ENCODE measurements around the gene SNAP91. TPM values are rescaled to one million over a fixed set of nuclear protein-coding genes. Genes with fewer than 3 reads are reported as not detected.

SNAP91 gene
- total and polyA plus RNA-seq, 2 donors (not counting 3 experiments of a cell fraction or from before 2014, with no cell fraction given), result 1.3 to 1.5 TPM

DNA sequence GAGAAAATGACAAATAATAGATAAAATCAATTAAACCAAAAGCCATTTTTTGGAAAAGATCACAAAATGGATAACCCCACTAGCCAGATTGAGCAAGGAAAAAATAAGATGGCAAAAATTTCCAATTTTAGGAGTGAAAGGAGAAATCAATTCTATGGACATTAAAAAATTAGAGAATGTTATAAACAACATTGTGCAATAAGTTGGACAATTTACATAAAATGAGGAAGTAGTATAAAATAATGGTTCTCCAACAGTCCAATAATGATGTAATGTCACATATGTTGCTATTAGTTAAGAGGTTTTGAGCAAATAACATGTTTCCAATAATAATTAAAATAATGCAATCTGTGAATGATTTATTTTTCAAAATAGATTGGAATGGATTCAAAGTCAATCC is 3.1 kb upstream of the SNAP91 start:
- CTCF ChIA-PET, result no interaction called here

DNA sequence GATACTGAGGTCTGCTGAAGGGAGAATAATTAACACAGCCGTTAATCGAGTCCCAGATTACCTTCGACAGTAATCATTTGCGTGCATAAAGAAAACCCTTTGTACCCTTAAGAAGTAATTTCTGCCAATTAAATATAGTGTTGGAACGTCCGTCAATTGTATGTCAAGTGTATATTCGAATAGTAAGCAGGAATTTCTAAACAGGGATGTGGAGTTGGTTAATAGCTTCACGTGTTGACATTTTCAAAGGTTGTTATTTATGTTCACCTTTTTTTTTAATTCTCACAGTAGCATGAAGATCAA is 798 bp upstream of the SNAP91 start:
- H3K4me1 ChIP-seq (ENCODE audit: control insufficient read depth, extremely low read depth, insufficient read depth, low read length), result peaks cover 14% of the 10 kb centered on the region
- H3K27me3 ChIP-seq (ENCODE audit: control insufficient read depth in 2 of 2, insufficient read depth in 2 of 2, low read length in 2 of 2), result peaks cover 9 to 34% of the 10 kb centered on the region in 2 experiments
- intact Hi-C loops (cut with micrococcal nuclease), result loop anchor here (2.0 to 5.0 kb wide), 4 partner anchors 108 to 511 kb away; partner anchors contain the start of gene CYB5R4
- BruUV-seq (replicated peaks), result no TSS peak
- H3K4me3 ChIP-seq (replicated peaks in 1 of 3; ENCODE audit: insufficient read depth in 1 of 3, low read depth in 1 of 3, low read length in 3 of 3), result no peak overlapping the region
- ChIA-PET CTCF (interaction anchor here (1.2 to 2.5 kb wide), 4 partner anchors 11 to 150 kb away, joined by 3 to 16 read pairs (median 4); partner anchors contain the start of gene CYB5R4), POLR2A (no interaction called here)
- dilution Hi-C loops (cut with MboI; ENCODE audit: extremely low pct_ligation_motif_present, low sequenced_read_pairs), result no loop called here
- no peaks in the 10 kb centered on the region for H3K36me3 ChIP-seq (ENCODE audit: control insufficient read depth in 2 of 2, extremely low read depth in 1 of 2, insufficient read depth in 2 of 2, low read length in 2 of 2)
- H3K27ac ChIP-seq (ENCODE audit: insufficient read depth, low read depth, low read length), result no peak overlapping the region
- H2AFZ ChIP-seq (ENCODE audit: low read depth, low read length), result peak overlapping the region; percentile 94
- FAIRE-seq (peak; percentile 62), DNase-seq (ENCODE audit: low read depth, low spot score) (no peak)
- no peaks in the 10 kb centered on the region for H3K9me3 ChIP-seq (replicated peaks; ENCODE audit: control insufficient read depth, insufficient read depth, low read length)
- TF ChIP-seq, protein P1, sequence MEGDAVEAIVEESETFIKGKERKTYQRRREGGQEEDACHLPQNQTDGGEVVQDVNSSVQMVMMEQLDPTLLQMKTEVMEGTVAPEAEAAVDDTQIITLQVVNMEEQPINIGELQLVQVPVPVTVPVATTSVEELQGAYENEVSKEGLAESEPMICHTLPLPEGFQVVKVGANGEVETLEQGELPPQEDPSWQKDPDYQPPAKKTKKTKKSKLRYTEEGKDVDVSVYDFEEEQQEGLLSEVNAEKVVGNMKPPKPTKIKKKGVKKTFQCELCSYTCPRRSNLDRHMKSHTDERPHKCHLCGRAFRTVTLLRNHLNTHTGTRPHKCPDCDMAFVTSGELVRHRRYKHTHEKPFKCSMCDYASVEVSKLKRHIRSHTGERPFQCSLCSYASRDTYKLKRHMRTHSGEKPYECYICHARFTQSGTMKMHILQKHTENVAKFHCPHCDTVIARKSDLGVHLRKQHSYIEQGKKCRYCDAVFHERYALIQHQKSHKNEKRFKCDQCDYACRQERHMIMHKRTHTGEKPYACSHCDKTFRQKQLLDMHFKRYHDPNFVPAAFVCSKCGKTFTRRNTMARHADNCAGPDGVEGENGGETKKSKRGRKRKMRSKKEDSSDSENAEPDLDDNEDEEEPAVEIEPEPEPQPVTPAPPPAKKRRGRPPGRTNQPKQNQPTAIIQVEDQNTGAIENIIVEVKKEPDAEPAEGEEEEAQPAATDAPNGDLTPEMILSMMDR (IDR thresholded peaks at IDR 0.05; ENCODE audit: extremely low read depth in 1 of 2, insufficient read depth in 1 of 2, low read depth in 1 of 2, low read length in 2 of 2), result no peak
- TF ChIP-seq POLR2AphosphoS5 (IDR thresholded peaks at IDR 0.05; ENCODE audit: insufficient read depth, low read depth, low read length) (no peak), FOS (IDR thresholded peaks at IDR 0.05; ENCODE audit: borderline replicate concordance, insufficient read depth, low read length) (no peak), GATA2 (IDR thresholded peaks at IDR 0.05; ENCODE audit: insufficient read depth, insufficient read length, low read depth, low read length) (no peak), EZH2 (IDR thresholded peaks at IDR 0.05; ENCODE audit: borderline replicate concordance, low read depth, low read length, severe bottlenecking) (no peak), POLR2A (IDR thresholded peaks at IDR 0.05; ENCODE audit: low read depth, low read length) (no peak), MYC (IDR thresholded peaks at IDR 0.05; ENCODE audit: low read depth, low read length) (no peak), JUN (IDR thresholded peaks at IDR 0.05; ENCODE audit: borderline replicate concordance, insufficient read depth, insufficient read length, low read depth) (no peak)
- TF ChIP-seq, protein P2, sequence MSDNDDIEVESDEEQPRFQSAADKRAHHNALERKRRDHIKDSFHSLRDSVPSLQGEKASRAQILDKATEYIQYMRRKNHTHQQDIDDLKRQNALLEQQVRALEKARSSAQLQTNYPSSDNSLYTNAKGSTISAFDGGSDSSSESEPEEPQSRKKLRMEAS (IDR thresholded peaks at IDR 0.05; ENCODE audit: insufficient read depth, insufficient read length), result no peak
- no peaks in the 10 kb centered on the region for H3K79me2 ChIP-seq (ENCODE audit: control insufficient read depth, insufficient read depth, low read length)
- no peaks in the 10 kb centered on the region for H3K9me1 ChIP-seq (replicated peaks; ENCODE audit: control insufficient read depth, extremely low read depth, insufficient read depth, low read length)
- no peaks in the 10 kb centered on the region for H4K20me1 ChIP-seq (replicated peaks; ENCODE audit: control insufficient read depth, extremely low read depth, insufficient read depth, low read length)
- no peak overlapping the region for H3K9ac ChIP-seq (replicated peaks; ENCODE audit: extremely low read depth, insufficient read depth, low read length)
- H3K4me2 ChIP-seq (ENCODE audit: insufficient read depth, low read length), result peak overlapping the region; percentile 70

More for the DNA sequence above, 3.1 kb upstream of the SNAP91 start:
- Histone ChIP-seq H3K4me1 (ENCODE audit: control insufficient read depth, extremely low read depth, insufficient read depth, low read length) (peaks cover 14% of the 10 kb centered on the region), H3K36me3 (ENCODE audit: control insufficient read depth in 2 of 2, extremely low read depth in 1 of 2, insufficient read depth in 2 of 2, low read length in 2 of 2) (no peaks in the 10 kb centered on the region), H3K27me3 (ENCODE audit: control insufficient read depth in 2 of 2, insufficient read depth in 2 of 2, low read length in 2 of 2) (peaks cover 7 to 33% of the 10 kb centered on the region in 2 experiments), H3K79me2 (ENCODE audit: control insufficient read depth, insufficient read depth, low read length) (no peaks in the 10 kb centered on the region), H3K4me2 (ENCODE audit: insufficient read depth, low read length) (no peak overlapping the region), H3K9ac (replicated peaks; ENCODE audit: extremely low read depth, insufficient read depth, low read length) (no peak overlapping the region), H3K9me1 (replicated peaks; ENCODE audit: control insufficient read depth, extremely low read depth, insufficient read depth, low read length) (no peaks in the 10 kb centered on the region), H2AFZ (ENCODE audit: low read depth, low read length) (no peak overlapping the region), H4K20me1 (replicated peaks; ENCODE audit: control insufficient read depth, extremely low read depth, insufficient read depth, low read length) (no peaks in the 10 kb centered on the region), H3K4me3 (replicated peaks in 1 of 3; ENCODE audit: insufficient read depth in 1 of 3, low read depth in 1 of 3, low read length in 3 of 3) (no peak overlapping the region), H3K27ac (ENCODE audit: insufficient read depth, low read depth, low read length) (no peak overlapping the region), H3K9me3 (replicated peaks; ENCODE audit: control insufficient read depth, insufficient read depth, low read length) (no peaks in the 10 kb centered on the region)
- TF ChIP-seq EZH2 (IDR thresholded peaks at IDR 0.05; ENCODE audit: borderline replicate concordance, low read depth, low read length, severe bottlenecking) (no peak), MYC (IDR thresholded peaks at IDR 0.05; ENCODE audit: low read depth, low read length) (no peak), POLR2AphosphoS5 (IDR thresholded peaks at IDR 0.05; ENCODE audit: insufficient read depth, low read depth, low read length) (no peak), JUN (IDR thresholded peaks at IDR 0.05; ENCODE audit: borderline replicate concordance, insufficient read depth, insufficient read length, low read depth) (no peak)
- TF ChIP-seq, protein P2 (IDR thresholded peaks at IDR 0.05; ENCODE audit: insufficient read depth, insufficient read length), result no peak
- TF ChIP-seq, protein P1 (IDR thresholded peaks at IDR 0.05; ENCODE audit: extremely low read depth in 1 of 2, insufficient read depth in 1 of 2, low read depth in 1 of 2, low read length in 2 of 2), result no peak
- intact Hi-C loops (cut with micrococcal nuclease) (no loop called here), dilution Hi-C loops (cut with MboI; ENCODE audit: extremely low pct_ligation_motif_present, low sequenced_read_pairs) (no loop called here)
- BruUV-seq (replicated peaks), result no TSS peak
- POLR2A ChIA-PET, result no interaction called here
- FAIRE-seq (no peak), DNase-seq (ENCODE audit: low read depth, low spot score) (no peak)
